ENCODE results near the gene RNF43. TPM values are rescaled to one million over a fixed set of nuclear protein-coding genes. Genes with fewer than 3 reads are reported as not detected.

RNF43 gene
- total and polyA plus RNA-seq, 4 donors = 4.1 to 8.4 (median 5.1) TPM

DNA sequence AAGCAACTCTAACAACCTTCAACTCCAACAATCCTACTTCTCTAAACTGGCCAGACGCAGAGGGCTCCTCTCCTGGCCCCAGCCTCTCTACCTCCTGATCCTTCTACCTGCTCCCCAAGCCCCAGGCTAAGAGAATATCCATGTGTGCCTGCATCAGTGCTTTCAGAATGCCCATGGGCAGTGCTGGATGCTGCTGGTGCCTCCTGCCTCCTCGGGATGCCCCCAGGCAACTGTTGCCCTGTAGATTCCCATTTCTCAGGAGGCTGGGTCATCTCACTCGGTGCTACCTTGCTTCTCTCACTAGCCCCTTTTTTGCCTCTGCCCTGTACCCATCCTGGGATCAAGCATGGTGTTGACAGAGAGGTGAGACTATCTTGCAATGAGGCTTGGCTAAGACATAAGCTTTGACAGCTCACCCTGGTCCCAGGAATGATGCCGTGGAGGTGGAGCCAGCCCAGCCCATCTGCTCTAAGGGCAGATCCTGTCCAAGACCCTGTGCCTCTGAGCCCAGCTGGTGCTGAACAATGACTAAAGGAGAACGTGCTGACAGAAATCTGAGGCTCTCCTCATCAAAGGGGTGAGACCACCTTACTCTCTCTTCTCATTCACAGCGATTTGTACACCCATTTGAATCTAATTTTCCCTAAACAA is 45.9 kb downstream of the RNF43 start:
- H3K9ac ChIP-seq (ENCODE audit: low read depth in 1 of 2, low read length in 2 of 2) = no peak overlapping the region
- peaks cover 7 to 43% (median 22%) of the 10 kb centered on the region in 4 donors for H3K4me1 ChIP-seq (ENCODE audit: control insufficient read depth in 4 of 4, insufficient read depth in 4 of 4, low read length in 3 of 4)
- H3K4me3 ChIP-seq (ENCODE audit: low read depth in 1 of 3, low read length in 3 of 3) = no peak overlapping the region
- no peaks in the 10 kb centered on the region for H3K9me3 ChIP-seq (ENCODE audit: control insufficient read depth in 4 of 4, low read length in 3 of 4)
- TF ChIP-seq, protein P1, sequence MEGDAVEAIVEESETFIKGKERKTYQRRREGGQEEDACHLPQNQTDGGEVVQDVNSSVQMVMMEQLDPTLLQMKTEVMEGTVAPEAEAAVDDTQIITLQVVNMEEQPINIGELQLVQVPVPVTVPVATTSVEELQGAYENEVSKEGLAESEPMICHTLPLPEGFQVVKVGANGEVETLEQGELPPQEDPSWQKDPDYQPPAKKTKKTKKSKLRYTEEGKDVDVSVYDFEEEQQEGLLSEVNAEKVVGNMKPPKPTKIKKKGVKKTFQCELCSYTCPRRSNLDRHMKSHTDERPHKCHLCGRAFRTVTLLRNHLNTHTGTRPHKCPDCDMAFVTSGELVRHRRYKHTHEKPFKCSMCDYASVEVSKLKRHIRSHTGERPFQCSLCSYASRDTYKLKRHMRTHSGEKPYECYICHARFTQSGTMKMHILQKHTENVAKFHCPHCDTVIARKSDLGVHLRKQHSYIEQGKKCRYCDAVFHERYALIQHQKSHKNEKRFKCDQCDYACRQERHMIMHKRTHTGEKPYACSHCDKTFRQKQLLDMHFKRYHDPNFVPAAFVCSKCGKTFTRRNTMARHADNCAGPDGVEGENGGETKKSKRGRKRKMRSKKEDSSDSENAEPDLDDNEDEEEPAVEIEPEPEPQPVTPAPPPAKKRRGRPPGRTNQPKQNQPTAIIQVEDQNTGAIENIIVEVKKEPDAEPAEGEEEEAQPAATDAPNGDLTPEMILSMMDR (IDR thresholded peaks at IDR 0.05; ENCODE audit: low read depth, low read length, missing input control) = no peak
- TF ChIP-seq NR2F2 (IDR thresholded peaks at IDR 0.05) (no peak), FOXA1 (IDR thresholded peaks at IDR 0.05) (no peak), HNF4G (IDR thresholded peaks at IDR 0.05) (no peak), TAF1 (conservative IDR thresholded peaks at IDR 0.05) (no peak), GABPA (IDR thresholded peaks at IDR 0.05 in 1 of 2, conservative IDR thresholded peaks at IDR 0.05 in 1 of 2) (no peak), RXRA (IDR thresholded peaks at IDR 0.05) (no peak), FOXA2 (IDR thresholded peaks at IDR 0.05) (no peak), JUND (IDR thresholded peaks at IDR 0.05) (no peak), YY1 (IDR thresholded peaks at IDR 0.05) (no peak), SP1 (IDR thresholded peaks at IDR 0.05) (no peak), HNF4A (conservative IDR thresholded peaks at IDR 0.05) (no peak), RAD21 (IDR thresholded peaks at IDR 0.05) (no peak), EGR1 (IDR thresholded peaks at IDR 0.05; ENCODE audit: low read depth in 2 of 2) (no peak)
- TF ChIP-seq, protein P2, sequence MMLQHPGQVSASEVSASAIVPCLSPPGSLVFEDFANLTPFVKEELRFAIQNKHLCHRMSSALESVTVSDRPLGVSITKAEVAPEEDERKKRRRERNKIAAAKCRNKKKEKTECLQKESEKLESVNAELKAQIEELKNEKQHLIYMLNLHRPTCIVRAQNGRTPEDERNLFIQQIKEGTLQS (IDR thresholded peaks at IDR 0.05) = no peak
- TF ChIP-seq, protein P3, sequence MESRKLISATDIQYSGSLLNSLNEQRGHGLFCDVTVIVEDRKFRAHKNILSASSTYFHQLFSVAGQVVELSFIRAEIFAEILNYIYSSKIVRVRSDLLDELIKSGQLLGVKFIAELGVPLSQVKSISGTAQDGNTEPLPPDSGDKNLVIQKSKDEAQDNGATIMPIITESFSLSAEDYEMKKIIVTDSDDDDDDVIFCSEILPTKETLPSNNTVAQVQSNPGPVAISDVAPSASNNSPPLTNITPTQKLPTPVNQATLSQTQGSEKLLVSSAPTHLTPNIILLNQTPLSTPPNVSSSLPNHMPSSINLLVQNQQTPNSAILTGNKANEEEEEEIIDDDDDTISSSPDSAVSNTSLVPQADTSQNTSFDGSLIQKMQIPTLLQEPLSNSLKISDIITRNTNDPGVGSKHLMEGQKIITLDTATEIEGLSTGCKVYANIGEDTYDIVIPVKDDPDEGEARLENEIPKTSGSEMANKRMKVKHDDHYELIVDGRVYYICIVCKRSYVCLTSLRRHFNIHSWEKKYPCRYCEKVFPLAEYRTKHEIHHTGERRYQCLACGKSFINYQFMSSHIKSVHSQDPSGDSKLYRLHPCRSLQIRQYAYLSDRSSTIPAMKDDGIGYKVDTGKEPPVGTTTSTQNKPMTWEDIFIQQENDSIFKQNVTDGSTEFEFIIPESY (IDR thresholded peaks at IDR 0.05) = no peak
- TF ChIP-seq, protein P4, sequence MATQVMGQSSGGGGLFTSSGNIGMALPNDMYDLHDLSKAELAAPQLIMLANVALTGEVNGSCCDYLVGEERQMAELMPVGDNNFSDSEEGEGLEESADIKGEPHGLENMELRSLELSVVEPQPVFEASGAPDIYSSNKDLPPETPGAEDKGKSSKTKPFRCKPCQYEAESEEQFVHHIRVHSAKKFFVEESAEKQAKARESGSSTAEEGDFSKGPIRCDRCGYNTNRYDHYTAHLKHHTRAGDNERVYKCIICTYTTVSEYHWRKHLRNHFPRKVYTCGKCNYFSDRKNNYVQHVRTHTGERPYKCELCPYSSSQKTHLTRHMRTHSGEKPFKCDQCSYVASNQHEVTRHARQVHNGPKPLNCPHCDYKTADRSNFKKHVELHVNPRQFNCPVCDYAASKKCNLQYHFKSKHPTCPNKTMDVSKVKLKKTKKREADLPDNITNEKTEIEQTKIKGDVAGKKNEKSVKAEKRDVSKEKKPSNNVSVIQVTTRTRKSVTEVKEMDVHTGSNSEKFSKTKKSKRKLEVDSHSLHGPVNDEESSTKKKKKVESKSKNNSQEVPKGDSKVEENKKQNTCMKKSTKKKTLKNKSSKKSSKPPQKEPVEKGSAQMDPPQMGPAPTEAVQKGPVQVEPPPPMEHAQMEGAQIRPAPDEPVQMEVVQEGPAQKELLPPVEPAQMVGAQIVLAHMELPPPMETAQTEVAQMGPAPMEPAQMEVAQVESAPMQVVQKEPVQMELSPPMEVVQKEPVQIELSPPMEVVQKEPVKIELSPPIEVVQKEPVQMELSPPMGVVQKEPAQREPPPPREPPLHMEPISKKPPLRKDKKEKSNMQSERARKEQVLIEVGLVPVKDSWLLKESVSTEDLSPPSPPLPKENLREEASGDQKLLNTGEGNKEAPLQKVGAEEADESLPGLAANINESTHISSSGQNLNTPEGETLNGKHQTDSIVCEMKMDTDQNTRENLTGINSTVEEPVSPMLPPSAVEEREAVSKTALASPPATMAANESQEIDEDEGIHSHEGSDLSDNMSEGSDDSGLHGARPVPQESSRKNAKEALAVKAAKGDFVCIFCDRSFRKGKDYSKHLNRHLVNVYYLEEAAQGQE (IDR thresholded peaks at IDR 0.05) = no peak
- TF ChIP-seq, protein P5, sequence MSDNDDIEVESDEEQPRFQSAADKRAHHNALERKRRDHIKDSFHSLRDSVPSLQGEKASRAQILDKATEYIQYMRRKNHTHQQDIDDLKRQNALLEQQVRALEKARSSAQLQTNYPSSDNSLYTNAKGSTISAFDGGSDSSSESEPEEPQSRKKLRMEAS (IDR thresholded peaks at IDR 0.05) = no peak
- no peak for DNase-seq (ENCODE audit: low spot score)
- H3K27ac ChIP-seq (ENCODE audit: low read depth in 1 of 2, low read length in 2 of 2) = no peak overlapping the region
- no peaks in the 10 kb centered on the region for H3K27me3 ChIP-seq (ENCODE audit: control insufficient read depth in 4 of 4, insufficient read depth in 4 of 4, low read length in 3 of 4)
- H3K36me3 ChIP-seq (ENCODE audit: control insufficient read depth in 4 of 4, insufficient read depth in 3 of 4, low read depth in 1 of 4, low read length in 3 of 4) = no peaks in the 10 kb centered on the region
- 91% methylated on average over 6 of the region's 6 CpGs for WGBS
